Measurements from ENCODE around the gene SLC41A2.
"Not testable (repeated sequence)": the region's sequence is repeated elsewhere in the genome, so short reads cannot be mapped to it uniquely, and the experiment has no call there.

The SLC41A2 gene

DNA sequence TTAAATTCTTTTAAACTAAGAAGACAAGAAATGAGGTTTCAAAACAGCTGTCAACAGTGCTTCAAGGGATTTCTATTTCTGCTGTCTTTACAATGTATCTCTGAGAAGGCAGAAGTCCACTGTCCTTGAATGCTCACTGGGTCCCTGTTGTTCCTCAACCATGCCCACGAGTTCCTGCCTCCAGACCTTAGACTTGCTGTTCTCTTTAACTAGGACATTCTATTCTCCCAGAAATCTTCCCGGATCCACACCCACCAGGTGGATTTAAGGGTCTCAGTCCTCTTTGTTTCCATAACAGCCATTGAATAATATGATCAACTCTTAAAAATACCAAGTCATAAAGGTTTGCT, 6.7 kb upstream of the SLC41A2 start:
- DNase-seq (ENCODE audit: insufficient read length, low spot score) (no peak), FAIRE-seq (no peak)

DNA sequence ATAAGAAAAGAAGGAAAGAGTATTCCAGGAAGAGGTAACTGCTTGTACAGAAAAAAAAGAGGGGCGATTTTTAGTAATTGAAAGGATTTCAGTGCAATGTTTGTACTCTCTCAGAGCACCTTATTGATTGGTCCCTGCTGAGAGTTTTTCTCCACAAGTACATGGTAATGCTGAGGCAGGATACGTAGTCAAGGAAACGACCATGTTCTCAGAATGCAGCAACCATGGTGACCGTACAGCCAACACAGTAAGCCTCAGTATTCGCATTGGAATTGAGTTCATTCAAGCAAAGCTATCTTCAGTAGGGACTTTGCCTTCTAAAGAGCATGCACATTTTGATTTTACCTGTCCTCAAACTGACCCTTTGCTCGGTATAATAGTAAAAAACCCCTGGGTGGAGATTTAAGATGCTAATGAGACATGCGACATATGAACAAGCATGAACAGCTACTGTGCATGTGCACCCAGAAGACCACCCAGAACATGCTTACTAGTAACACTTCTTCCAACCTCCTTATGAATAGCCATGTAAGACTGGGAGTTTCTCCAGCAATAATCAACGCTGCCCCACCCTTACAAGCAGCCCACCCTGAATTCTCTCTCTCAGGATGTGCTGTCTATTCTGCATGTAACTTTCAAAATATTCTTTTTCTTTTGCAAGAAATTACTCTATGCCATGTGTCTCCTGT, 6.2 kb upstream of the SLC41A2 start:
- FAIRE-seq (no peak), DNase-seq (ENCODE audit: insufficient read length, low spot score) (no peak)

DNA sequence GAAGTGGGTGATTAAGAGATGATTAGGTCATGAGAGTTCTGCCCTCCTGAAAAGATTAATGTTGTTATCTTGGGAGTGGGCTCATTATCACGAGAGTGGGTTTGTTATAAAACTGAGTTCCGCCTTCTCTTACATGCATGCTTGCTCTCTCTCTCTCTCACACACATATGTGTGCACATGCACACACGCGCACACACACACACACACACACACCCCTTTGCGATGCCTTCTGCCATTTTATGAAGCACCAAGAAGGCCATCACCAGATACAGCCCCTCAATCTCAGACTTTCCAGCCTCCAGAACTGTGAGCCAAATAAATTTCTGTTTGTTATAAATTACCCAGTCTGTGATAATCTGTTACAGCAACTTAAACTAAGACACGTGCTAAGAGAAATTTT, 5.7 kb upstream of the SLC41A2 start:
- no peak for FAIRE-seq

DNA sequence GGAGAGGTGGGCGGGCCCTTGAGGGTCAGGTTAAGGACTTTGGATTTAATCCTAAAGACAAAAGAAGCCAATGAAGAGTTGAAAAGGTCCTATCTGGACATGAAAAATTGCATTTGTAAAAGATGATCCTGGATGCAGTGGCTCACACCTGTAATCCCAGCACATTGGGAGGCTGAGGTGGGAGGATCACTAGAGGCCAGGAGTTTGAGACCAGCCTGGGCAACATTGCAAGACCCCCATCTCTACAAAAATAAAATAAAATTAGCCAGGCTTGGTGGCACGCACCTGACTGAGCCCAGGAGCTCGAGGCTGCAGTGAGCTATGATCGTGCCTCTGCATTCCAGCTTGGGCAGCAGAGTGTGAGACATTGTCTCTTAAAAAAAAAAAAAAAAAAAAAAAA, 2.4 kb upstream of the SLC41A2 start:
- FAIRE-seq (no peak), DNase-seq (ENCODE audit: insufficient read length, low spot score) (no peak)

More for the DNA sequence above, 5.7 kb upstream of the SLC41A2 start:
- no peak for DNase-seq (ENCODE audit: insufficient read length, low spot score)

DNA sequence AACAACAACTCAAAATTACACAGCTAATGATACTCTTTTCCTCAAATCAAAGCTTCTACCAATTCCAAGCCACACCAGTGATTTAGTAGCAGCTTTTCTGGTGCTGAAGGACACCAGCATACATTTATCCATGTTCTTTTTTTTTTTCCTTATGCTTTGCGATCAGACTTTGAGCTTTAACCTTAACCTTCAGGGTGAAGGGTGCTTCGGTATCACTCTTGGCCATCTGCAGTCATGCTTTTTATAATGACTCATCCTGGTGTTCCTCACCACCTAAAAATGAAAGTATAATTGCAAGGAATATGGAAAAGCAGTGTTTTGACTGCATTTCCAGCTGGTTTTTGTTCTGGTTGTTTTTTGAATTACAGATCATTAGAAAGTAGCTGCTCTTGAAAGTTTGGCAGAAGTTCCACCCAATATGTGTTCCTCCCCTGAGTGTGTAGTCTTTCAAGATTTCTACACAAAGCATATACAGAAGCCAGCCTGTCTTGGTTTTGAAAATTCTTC, 1.3 kb upstream of the SLC41A2 start:
- DNase-seq (ENCODE audit: insufficient read length, low spot score) (no peak), FAIRE-seq (no peak)

DNA sequence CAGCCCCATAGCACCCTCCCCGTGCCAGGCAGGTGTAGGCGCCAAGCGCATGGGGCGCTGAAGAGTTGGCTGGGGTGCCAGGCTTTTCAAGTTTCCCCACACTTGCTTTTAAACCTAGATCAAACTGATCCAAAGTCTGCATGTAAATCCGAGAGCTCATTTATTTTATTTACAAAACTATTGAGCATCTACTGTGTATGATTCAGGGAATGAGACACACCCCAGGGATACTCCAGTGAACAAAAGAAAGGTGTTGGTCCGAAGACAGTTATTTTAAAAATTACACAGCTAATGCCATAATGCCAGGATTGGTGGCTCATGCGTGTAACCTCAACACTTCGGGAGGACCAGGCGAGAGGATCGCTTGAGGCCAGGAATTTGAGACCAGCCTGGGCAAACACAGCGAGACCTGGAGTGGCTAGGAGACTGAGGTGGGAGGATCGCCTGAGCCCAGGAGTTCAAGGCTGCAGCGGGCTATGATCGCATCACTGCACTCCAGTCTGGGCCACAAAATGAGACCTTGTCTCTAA, 780 bp upstream of the SLC41A2 start:
- no peak for FAIRE-seq

DNA sequence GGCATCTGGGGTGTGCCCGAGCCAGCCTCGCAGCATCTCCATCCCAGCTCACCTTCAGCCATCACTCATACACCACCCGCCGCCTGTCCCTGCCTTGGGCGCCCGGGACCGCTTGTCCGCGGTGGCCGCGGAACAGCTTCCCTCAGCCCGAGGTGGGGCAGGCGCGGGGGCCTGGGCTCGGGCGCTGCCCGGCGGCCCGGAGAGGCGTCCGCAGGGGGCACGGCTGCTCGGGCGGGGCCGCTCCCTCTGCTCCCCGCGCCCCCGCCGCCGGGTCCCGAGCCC, 430 bp downstream of the SLC41A2 start:
- DNase-seq (ENCODE audit: insufficient read length, low spot score) (peak; percentile 21), FAIRE-seq (no peak)

More for the DNA sequence above, 780 bp upstream of the SLC41A2 start:
- DNase-seq (ENCODE audit: insufficient read length, low spot score) = no peak

DNA sequence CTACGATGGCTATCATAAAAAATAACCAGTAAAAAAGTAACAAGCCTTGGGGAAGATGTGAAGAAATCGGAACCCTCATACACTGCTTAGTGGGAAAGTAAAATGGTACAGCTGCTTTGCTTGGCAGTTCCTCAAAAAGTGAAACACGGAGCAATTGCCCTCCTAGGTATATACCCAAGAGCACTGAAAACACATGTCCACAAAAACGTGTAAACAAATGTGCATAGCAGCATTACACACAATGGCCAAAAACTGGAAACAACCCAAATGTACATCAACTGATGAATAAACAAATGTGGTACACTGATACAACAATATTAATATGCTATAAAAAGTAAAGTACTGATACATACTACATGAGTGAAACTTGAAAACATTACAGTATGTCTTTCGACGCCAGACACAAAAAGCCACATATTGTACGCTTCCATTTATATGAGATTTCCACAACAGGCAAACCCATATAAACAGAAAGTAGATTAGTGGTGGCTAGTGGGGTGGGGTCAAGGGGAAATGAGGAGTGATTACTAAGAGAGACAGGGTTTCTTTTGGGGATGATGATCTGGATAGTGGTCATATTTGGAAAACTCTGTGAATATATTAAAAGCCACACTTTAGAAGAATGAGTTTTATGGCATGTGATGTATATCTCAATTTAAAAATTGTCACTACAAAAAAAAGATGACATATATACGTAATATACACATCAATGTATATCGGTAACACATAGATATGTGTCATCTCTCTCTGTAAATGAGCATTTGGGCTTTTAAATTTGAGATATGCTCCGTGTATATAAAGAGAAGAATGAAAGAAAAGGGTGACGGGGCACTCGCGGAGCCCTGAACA, 996 bp downstream of the SLC41A2 start:
- no peak for DNase-seq (ENCODE audit: insufficient read length, low spot score)
- FAIRE-seq = no peak

DNA sequence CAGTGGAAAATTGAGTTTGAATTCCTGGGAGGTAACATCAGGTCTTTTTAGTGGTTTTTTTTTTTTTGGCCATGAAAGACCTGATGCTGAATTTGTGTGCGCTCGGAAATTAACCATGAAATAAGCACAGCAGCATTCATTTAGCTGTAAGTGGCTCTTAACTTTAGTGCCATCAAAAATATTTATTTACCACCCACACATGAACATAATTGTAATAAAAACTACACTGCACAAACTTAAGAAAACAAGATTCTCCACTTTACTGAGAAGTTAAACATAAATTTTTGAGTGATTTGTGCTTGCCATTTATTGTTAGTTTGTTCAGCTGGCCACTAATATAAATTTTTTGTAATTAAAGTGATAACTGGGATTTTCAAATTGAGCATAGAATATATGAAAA, 2.4 kb downstream of the SLC41A2 start:
- DNase-seq (ENCODE audit: insufficient read length, low spot score) (no peak), FAIRE-seq (no peak)

DNA sequence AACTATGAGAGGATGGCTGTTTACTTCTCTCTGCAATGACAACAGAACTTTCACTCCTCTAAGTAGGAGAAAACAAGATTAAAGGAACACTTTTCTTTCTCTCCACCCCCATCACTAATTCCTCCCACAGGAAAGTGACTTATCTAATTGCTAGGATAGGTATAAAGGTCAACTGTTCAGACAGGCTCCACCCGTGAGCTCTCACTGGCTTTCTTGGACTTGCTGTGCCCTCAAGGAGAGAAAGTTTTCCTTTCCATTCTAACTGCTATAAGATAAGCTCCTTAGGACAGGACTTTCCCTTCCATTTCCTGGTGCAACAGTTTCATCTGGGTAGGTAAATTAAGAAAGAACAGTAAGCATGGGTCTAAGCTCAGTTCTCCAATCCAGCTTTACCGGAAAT, 4.8 kb downstream of the SLC41A2 start:
- FAIRE-seq (no peak), DNase-seq (ENCODE audit: insufficient read length, low spot score) (no peak)

DNA sequence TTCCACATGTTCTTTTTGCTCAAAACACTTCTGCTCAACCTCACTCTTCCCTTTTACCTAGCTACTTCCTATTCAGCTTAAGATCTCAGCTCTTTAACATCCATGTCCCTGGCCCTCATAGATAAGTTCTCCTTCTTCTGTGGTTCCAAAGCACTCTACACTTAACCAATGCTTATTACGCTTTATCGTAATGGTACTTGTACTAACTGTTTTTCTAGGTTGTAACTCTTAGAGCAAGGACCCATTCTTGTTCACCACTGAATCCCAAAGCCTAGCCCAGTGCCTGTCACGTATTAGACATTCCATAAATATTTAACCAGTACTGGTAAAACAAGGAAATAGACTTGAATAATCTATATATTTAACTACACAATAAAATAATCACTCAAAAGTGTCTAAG, 5.3 kb downstream of the SLC41A2 start:
- DNase-seq (ENCODE audit: insufficient read length, low spot score) = no peak
- FAIRE-seq = no peak

DNA sequence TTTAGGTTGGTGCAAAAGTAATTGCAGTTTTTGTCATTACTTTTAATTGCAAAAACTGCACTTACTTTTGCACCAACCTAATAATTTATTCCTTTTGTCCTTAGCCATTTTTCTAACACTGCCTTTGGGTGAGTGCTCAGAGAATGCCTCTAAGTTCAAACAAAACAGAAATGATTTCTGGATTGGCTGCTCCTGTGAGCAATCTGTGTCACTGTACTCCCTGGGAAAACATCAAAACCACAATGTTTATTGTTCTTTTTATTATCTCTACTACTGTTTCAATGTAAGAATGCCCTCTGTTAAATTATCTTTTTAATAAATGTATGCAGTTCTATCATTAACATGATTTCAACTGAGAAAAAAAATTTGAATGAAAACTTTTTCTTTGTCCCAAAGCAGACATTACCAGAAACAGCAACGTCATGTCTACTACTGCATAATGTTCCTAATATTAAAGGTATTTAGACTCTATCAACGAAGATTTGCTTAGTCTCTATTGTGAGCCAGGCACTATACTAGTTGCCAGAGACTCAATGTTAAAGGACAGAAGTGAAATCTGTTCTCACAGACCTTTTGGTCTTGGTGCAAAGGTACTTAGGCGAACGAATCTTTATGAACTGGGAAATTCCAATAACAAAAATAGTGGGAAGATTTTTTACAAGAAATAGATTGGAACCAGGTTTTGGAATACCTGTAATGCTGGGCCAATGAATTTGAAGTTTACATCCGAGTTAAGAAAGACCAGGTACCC, 6.2 kb downstream of the SLC41A2 start:
- no peak for DNase-seq (ENCODE audit: insufficient read length, low spot score)
- FAIRE-seq = no peak

DNA sequence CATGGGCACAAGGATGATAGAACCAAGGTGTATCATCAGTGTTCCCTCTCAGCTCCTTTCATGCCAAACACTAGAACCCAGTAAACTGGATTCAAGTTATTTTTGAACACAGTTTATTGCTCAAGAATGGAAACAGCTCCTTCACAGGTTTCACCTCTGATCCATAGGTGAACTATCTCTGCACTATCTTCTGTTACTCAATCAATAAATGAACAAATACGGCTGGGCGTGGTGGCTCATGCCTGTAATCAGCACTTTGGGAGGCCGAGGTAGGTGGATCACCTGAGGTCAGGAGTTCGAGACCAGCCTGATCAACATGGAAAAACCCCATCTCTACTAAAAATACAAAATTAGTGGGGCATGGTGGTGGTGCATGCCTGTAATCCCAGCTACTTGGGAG, 9.4 kb downstream of the SLC41A2 start:
- DNase-seq (ENCODE audit: insufficient read length, low spot score); FAIRE-seq: not testable (repeated sequence)

DNA sequence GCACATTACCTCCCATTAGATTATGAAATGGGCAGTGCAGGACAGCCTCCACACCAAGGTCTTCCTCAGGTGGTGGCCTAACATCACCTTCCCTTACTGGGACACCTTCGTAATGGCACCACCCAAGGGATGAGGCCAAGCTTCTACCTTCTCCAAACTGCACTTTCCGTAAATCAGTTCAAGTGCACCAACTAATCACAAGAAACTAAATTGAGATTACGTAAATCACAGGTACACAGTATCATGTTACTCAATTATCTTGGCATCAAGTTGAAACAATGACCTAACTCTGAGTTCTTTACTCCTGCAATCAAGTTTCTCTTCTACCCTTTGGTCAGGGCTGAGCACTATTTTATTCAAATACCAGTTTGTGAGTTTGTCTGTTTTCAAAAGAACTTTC, 13.8 kb downstream of the SLC41A2 start:
- FAIRE-seq (no peak), DNase-seq (ENCODE audit: insufficient read length, low spot score) (no peak)

DNA sequence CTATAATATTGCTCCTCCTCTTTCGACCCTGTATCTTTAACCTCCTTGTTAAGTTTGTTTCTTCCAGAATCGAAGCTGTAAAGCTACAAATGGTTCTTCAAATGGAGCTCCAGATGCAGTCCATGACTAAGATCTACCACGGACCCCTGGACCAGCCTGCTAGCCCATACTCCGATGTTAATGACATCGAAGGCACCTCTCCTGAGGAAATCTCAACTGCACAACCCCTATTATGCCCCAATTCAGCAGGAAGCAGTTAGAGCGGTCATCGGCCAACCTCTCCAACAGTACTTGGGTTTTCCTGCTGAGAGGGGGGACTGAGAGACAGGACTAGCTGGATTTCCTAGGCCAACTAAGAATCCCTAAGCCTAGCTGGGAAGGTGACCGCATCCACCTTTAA, 14.7 kb downstream of the SLC41A2 start:
- not testable (repeated sequence) for FAIRE-seq

DNA sequence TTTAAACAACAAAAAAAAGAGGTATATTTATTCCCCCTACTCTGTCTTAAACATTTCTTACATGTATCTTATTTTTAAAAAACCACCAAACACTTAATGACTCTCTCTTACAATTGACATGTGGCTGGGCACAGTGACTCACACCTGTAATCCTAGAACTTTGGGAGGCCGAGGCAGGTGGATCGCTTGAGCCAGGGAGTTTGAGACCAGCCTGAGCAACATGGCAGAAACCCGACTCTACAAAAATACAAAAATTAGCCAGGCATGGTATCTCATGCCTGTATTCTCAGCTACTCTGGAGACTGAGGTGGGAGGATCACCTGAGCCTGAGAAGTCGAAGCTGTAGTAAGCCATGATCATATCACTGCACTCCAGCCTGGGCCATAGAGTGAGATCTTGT, 16.0 kb downstream of the SLC41A2 start:
- FAIRE-seq = no peak
- DNase-seq (ENCODE audit: insufficient read length, low spot score) = no peak

More for the DNA sequence above, 14.7 kb downstream of the SLC41A2 start:
- DNase-seq (ENCODE audit: insufficient read length, low spot score) = not testable (repeated sequence)

DNA sequence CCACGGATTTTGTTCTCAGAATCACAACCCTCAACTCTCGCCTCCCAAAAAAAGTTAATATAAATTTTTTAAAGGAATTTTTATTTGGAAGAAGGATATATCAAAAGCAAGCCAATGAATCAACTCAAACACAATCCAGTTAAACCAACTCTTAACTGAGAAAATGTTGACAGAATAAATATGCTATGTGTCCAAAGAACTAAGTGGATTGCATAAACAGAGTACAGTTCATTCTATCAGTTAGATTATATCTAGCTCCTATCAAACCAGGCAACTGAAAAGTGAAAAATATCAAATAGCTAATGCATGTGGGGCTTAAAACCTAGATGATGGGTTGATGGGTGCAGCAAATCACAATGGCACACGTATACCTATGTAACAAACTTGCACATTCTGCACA, 16.6 kb downstream of the SLC41A2 start:
- DNase-seq (ENCODE audit: insufficient read length, low spot score) (no peak), FAIRE-seq (no peak)

DNA sequence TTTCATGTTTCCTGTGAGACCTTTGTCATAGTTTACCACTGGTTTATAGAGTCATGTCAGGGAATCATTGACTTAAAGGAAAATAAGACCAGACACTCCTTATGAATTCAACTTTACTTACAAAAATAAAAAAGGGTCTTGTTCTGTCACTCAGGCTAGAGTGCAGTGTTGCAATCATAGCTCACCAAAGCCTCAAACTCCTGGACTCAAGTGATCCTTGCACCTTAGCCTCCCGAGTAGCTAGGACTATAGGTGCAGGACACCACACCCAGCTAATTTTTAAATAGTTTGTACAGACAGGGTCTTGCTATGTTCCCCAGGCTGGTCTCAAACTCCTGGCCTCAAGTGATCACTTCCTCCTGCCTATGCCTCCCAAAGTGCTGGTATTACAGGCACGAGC, 19.0 kb downstream of the SLC41A2 start:
- no peak for DNase-seq (ENCODE audit: insufficient read length, low spot score)
- FAIRE-seq = no peak

DNA sequence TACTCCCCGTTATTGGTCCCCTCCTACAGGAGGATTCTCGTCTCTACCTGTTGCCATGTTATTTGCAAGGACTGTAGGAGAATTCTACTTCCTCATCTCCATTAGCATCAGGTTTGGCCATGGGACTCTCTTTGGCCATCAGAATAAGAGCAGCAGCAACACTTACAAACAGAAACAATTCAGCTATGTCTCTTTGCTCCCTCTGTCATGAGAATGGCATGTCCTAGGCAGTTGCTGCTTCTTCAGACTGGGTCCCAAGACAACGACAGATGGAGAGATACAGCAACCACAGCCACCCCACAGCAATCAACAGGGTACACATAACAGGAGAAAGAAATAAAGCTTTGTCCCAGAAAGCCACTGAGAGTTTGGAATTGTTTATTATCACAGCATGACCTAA, 19.7 kb downstream of the SLC41A2 start:
- DNase-seq (ENCODE audit: insufficient read length, low spot score) = no peak
- no peak for FAIRE-seq

DNA sequence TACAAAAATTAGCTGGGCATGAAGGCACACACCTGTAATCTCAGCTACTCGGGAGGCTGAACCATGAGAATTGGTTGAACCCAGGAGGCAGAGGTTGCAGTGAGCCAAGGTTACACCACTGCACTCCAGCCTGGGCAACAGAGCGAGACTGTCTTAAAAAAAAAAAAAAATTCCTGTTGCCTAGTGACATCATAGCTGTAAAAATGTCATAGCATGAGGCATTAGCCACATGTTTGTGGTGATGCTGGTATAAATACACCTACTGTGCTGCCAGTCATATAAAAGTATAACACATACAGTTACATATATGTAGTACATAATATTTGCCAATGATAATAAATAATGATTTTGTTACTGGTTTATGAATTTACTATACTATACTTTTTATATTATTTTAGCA, 22.2 kb downstream of the SLC41A2 start:
- DNase-seq (ENCODE audit: insufficient read length, low spot score) (no peak), FAIRE-seq (no peak)

DNA sequence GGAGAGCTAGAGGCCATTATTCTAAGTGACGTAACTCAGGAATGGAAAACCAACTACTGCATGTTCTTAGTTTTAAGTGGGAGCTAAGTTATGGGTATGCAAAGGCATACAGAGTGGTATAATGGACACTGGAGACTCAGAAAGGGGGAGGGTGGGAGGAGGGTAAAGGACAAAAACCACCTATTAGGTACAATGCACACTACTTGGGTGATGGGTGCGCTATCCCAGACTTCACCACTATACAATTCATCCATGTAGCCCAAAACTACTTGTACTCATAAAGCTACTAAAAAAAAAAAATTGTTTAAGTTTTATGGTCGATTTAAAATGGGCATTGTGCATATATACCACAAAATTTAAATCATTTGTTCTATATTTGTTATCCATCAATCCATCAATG, 24.3 kb downstream of the SLC41A2 start:
- FAIRE-seq (no peak), DNase-seq (ENCODE audit: insufficient read length, low spot score) (no peak)

Measured in HTR-8/SVneo (cell line).